K562 (cell line): ENCODE data around the gene DST. TPM values are rescaled to one million over a fixed set of nuclear protein-coding genes. Genes with fewer than 3 reads are reported as not detected.

Experiments
- GMEB1 ChIP-seq: fragments of 250-450 bp; sonication (Bioruptor Pico); IDR thresholded peaks from 2 replicates; pipeline ENCODE4 v1.4.0; 2020; ENCODE audit warnings: mild to moderate bottlenecking
- MITF ChIP-seq: IDR thresholded peaks from 2 replicates; pipeline ENCODE4 v1.6.1; 2014; ENCODE audit warnings: antibody characterized with exemption
- RREB1 ChIP-seq: fragments of 250-450 bp; sonication (Bioruptor Pico); IDR thresholded peaks from 2 replicates; pipeline ENCODE4 v1.4.0; 2020
- SNAPC5 ChIP-seq: fragments of 250-450 bp; sonication (Bioruptor Pico); IDR thresholded peaks from 2 replicates; pipeline ENCODE4 v1.8.0; 2021; ENCODE audit warnings: moderate library complexity, mild to moderate bottlenecking, inconsistent platforms
- SREBF2 ChIP-seq: sonication (generic); formaldehyde crosslinking; IDR thresholded peaks from 2 replicates; pipeline ENCODE4 v1.4.0; 2020; ENCODE audit warnings: mild to moderate bottlenecking, missing genetic modification reagents
- TAF15 ChIP-seq: fragments of 200-400 bp; formaldehyde crosslinking; IDR thresholded peaks from 2 replicates; pipeline ENCODE4 v1.6.1; 2017; ENCODE audit warnings: mild to moderate bottlenecking, low read depth, low read length, moderate library complexity
- ZNF224 ChIP-seq: sonication (generic); formaldehyde crosslinking; IDR thresholded peaks from 2 replicates; pipeline ENCODE4 v1.8.0; 2022; ENCODE audit warnings: mild to moderate bottlenecking, missing genetic modification reagents
- ZNF354B ChIP-seq: fragments of 250-450 bp; sonication (Bioruptor Pico); IDR thresholded peaks from 2 replicates; pipeline ENCODE4 v1.4.0; 2020
- ZNF695 ChIP-seq: fragments of 450-650 bp; formaldehyde crosslinking; IDR thresholded peaks from 2 replicates; pipeline ENCODE4 v1.4.0; 2020; ENCODE audit warnings: mild to moderate bottlenecking, moderate library complexity
- polyA plus RNA-seq, 8 experiments: library from polyadenylated mRNA; depleted of rRNA in 4 of 8; stranded (reverse) in 5 of 8; unstranded in 3 of 8; fragments of >200 nt; fragmentation: Nextera tagmentation in 2 of 8; fragmentation: Illumina TruSeq in 1 of 8; extraction: Ambion mirVana in 2 of 8; extraction: Trizol in 1 of 8; gene quantifications; 2 replicates each; pipeline versions ENCODE4 v1.2.1 to v1.2.3, GENCODE V29; 2011 to 2014; ENCODE audit warnings: inconsistent platforms in 1 of 8, missing spikeins in 1 of 8
- total RNA-seq, 7 experiments: library from RNA; depleted of rRNA in 6 of 7; stranded (reverse); fragments of >200 nt in 6 of 7; fragmentation: Illumina TruSeq in 2 of 7; extraction: Trizol in 2 of 7; gene quantifications; 2 replicates each; pipeline versions ENCODE4 v1.2.1 to v1.2.3, GENCODE V29; 2011 to 2021; ENCODE audit warnings: low replicate concordance in 1 of 7

Gene DST
- total and polyA plus RNA-seq, 9 of the 15 experiments (the other 6 are each of a cell fraction or from before 2014, with no cell fraction given): 5.2 to 21.9 (median 13.3) TPM

GRCh38 chr6:56416247-56416646 lies 226.4 kb downstream of the DST start (continued):
- TF ChIP-seq TAF15 (no peak), MITF (no peak), SREBF2 (no peak), SNAPC5 (CRISPR knock-in tag) (no peak), GMEB1 (CRISPR knock-in tag) (no peak), ZNF695 (CRISPR knock-in tag) (no peak), ZNF354B (CRISPR knock-in tag) (no peak), RREB1 (CRISPR knock-in tag) (no peak), ZNF224 (CRISPR knock-in tag) (no peak)
